A549 (cell line): ENCODE results near the gene MFSD12. TPM values are rescaled to one million over a fixed set of nuclear protein-coding genes. Genes with fewer than 3 reads are reported as not detected.

ENCODE experiments used
- ATAC-seq, 2 experiments: fragments of 200-7000 bp in 1 of 2; fragments of >200 bp in 1 of 2; cut with Nextera tagmentation in 1 of 2; cut with Tn5 transposase in 1 of 2; 3 replicates each; pipeline versions ENCODE4 v1.8.0 to v1.9.1; 2018 to 2020; ENCODE audit warnings: mild to moderate bottlenecking in 1 of 2, moderate library complexity in 1 of 2
- CTCF ChIA-PET: fragments of 300-600 bp; sonication (Branson Sonifier 250); formaldehyde crosslinking; extraction: SDS; loops from one replicate; lab custom pipeline; 2021; ENCODE audit warnings: antibody characterized with exemption, inconsistent platforms; lab: Yijun Ruan, JAX
- POLR2A ChIA-PET: fragments of 350-600 bp; formaldehyde crosslinking; extraction: SDS; loops from one replicate; lab custom pipeline; 2021; ENCODE audit warnings: antibody characterized with exemption, inconsistent platforms; lab: Yijun Ruan, JAX
- DNase-seq, 2 experiments: peaks; one replicate each; pipeline versions ENCODE4 v3.0.0 to v3.0.0-alpha.2; 2011 to 2016; ENCODE audit warnings: low read depth in 1 of 2, low spot score in 1 of 2
- FAIRE-seq: peaks from 2 replicates; lab custom pipeline; 2011; peaks lifted over from hg19 to GRCh38; lab: Jason Lieb, UNC
- H3K27ac ChIP-seq, 2 experiments: fragments of >200 bp; sonication (Bioruptor Twin); formaldehyde crosslinking; 3 replicates each; pipeline ENCODE4 v1.5.1; 2016 to 2017
- H3K4me1 ChIP-seq: fragments of >200 bp; sonication (Bioruptor Twin); formaldehyde crosslinking; 3 replicates; pipeline ENCODE4 v1.6.1; 2016
- H3K4me2 ChIP-seq: fragments of >200 bp; sonication (Bioruptor Twin); formaldehyde crosslinking; 3 replicates; pipeline ENCODE4 v1.6.1; 2016
- H3K4me3 ChIP-seq: fragments of >200 bp; sonication (Bioruptor Twin); formaldehyde crosslinking; 3 replicates; pipeline ENCODE4 v1.5.1; 2016
- H3K9me3 ChIP-seq: fragments of >200 bp; sonication (Bioruptor Twin); formaldehyde crosslinking; 3 replicates; pipeline ENCODE4 v1.6.1; 2016
- CHD4 ChIP-seq: fragments of 200-600 bp; sonication (generic); IDR thresholded peaks from 2 replicates; pipeline ENCODE4 v1.6.1; 2016; ENCODE audit warnings: antibody characterized with exemption, mild to moderate bottlenecking, borderline replicate concordance
- ELK1 ChIP-seq: fragments of 150-350 bp; IDR thresholded peaks from 2 replicates; pipeline ENCODE4 v1.6.1; 2014; ENCODE audit warnings: low read depth, mild to moderate bottlenecking, low read length
- EP300 ChIP-seq, 2 experiments: fragments of >200 bp; sonication (Bioruptor Twin); formaldehyde crosslinking; IDR thresholded peaks; 2 replicates in 1 of 2; 3 replicates in 1 of 2; pipeline ENCODE4 v1.6.1; 2016 to 2017
- FOSL2 ChIP-seq, 2 experiments: fragments of 450-650 bp in 1 of 2; fragments of >200 bp in 1 of 2; sonication (Bioruptor Twin) in 1 of 2; formaldehyde crosslinking; IDR thresholded peaks; 2 replicates each; pipeline versions ENCODE4 v1.5.0 to v1.6.1; 2016 to 2020; ENCODE audit warnings: mild to moderate bottlenecking in 1 of 2, moderate library complexity in 1 of 2
- FOXS1 ChIP-seq: fragments of 250-450 bp; sonication (Bioruptor Pico); IDR thresholded peaks from 2 replicates; pipeline ENCODE4 v1.5.0; 2020; ENCODE audit warnings: mild to moderate bottlenecking, moderate library complexity
- HEYL ChIP-seq: fragments of 250-450 bp; sonication (Bioruptor Pico); IDR thresholded peaks from 2 replicates; pipeline ENCODE4 v1.8.0; 2021; ENCODE audit warnings: mild to moderate bottlenecking, moderate library complexity
- KDM1A ChIP-seq: fragments of 200-600 bp; sonication (generic); IDR thresholded peaks from 2 replicates; pipeline ENCODE4 v1.6.1; 2016; ENCODE audit warnings: low read depth, mild to moderate bottlenecking
- MAX ChIP-seq: IDR thresholded peaks from 2 replicates; pipeline ENCODE4 v1.6.1; 2012
- MAZ ChIP-seq: fragments of 150-350 bp; IDR thresholded peaks from 2 replicates; pipeline ENCODE4 v1.6.1; 2014; ENCODE audit warnings: antibody characterized with exemption, low read depth, low read length, borderline replicate concordance
- PHF8 ChIP-seq: fragments of 200-600 bp; sonication (generic); IDR thresholded peaks from 2 replicates; pipeline ENCODE4 v1.6.1; 2016; ENCODE audit warnings: low read depth, mild to moderate bottlenecking, antibody characterized with exemption, moderate library complexity, borderline replicate concordance
- POLR2A ChIP-seq: IDR thresholded peaks from 2 replicates; pipeline ENCODE4 v1.6.1; 2012; ENCODE audit warnings: mild to moderate bottlenecking, low read length
- RAD21 ChIP-seq, 2 experiments: fragments of >200 bp in 1 of 2; sonication (Bioruptor Twin) in 1 of 2; formaldehyde crosslinking in 1 of 2; IDR thresholded peaks in 1 of 2; conservative IDR thresholded peaks in 1 of 2; 2 replicates in 1 of 2; 3 replicates in 1 of 2; pipeline ENCODE4 v1.6.1; 2012 to 2018; ENCODE audit warnings: inconsistent platforms in 1 of 2
- RCOR1 ChIP-seq: fragments of 150-350 bp; IDR thresholded peaks from 2 replicates; pipeline ENCODE4 v1.6.1; 2014; ENCODE audit warnings: antibody characterized with exemption, low read length, low read depth
- REST ChIP-seq: fragments of 200-600 bp; sonication (generic); IDR thresholded peaks from 2 replicates; pipeline ENCODE4 v1.6.1; 2016; ENCODE audit warnings: antibody characterized with exemption, mild to moderate bottlenecking, moderate library complexity
- RNF2 ChIP-seq: fragments of 200-600 bp; sonication (generic); IDR thresholded peaks from 2 replicates; pipeline ENCODE4 v1.6.1; 2016; ENCODE audit warnings: low read depth, mild to moderate bottlenecking, antibody characterized with exemption, moderate library complexity, borderline replicate concordance
- USF2 ChIP-seq: fragments of 450-650 bp; IDR thresholded peaks from 2 replicates; pipeline ENCODE4 v1.6.1; 2014; ENCODE audit warnings: antibody characterized with exemption
- ZC3H11A ChIP-seq: fragments of 450-650 bp; IDR thresholded peaks from 2 replicates; pipeline ENCODE4 v1.6.1; 2014; ENCODE audit warnings: antibody characterized with exemption, mild to moderate bottlenecking
- ZSCAN20 ChIP-seq: fragments of 250-450 bp; sonication (Bioruptor Pico); IDR thresholded peaks from 2 replicates; pipeline ENCODE4 v1.8.0; 2022; ENCODE audit warnings: mild to moderate bottlenecking, moderate library complexity
- WGBS: methylation state at CpG from one replicate; pipeline ENCODE4 v1.1.6; 2017; ENCODE audit errors: missing lambda C conversion rate; 5-methylcytosine and 5-hydroxymethylcytosine counted together
- polyA plus RNA-seq, 4 experiments: library from polyadenylated mRNA; depleted of rRNA in 3 of 4; stranded (reverse); fragments of >200 nt; fragmentation: RNase III in 1 of 4; extraction: RNeasy Plus Mini Kit Qiagen cat#74134 plus additional on column Dnase treatment in 1 of 4; gene quantifications; 2 replicates in 3 of 4; 3 replicates in 1 of 4; pipeline ENCODE4 v1.2.3, GENCODE V29; 2011 to 2017
- TF ChIP-seq, protein P1 (sequence below): fragments of 250-450 bp; sonication (Bioruptor Pico); IDR thresholded peaks from 2 replicates; pipeline ENCODE4 v1.5.0; 2020; ENCODE audit warnings: low read depth, mild to moderate bottlenecking, moderate library complexity

MFSD12 gene
- polyA plus RNA-seq, 2 of the 4 experiments (the other 2 are of a cell fraction): 52.5 to 115 TPM

- Histone ChIP-seq H3K9me3 (no peaks in the 10 kb centered on the region), H3K27ac (no peak overlapping the region), H3K4me2 (no peak overlapping the region), H3K4me1 (no peaks in the 10 kb centered on the region), H3K4me3 (no peak overlapping the region)
- ATAC-seq (no peak), FAIRE-seq (no peak), DNase-seq (no peak)
- ChIA-PET CTCF (interaction anchor here (0.9 to 6.6 kb wide), 5 partner anchors 13 to 76 kb away, joined by 4 to 100 read pairs (median 16); partner anchors contain the start of genes HMG20B and MFSD12), POLR2A (no interaction called here)
- WGBS: 87% methylated on average over 8 of the region's 47 CpGs
- TF ChIP-seq USF2 (no peak), FOXS1 (CRISPR knock-in tag) (no peak), RCOR1 (no peak), ZSCAN20 (CRISPR knock-in tag) (no peak), RAD21 (conservative IDR thresholded peaks at IDR 0.05 in 1 of 2, IDR thresholded peaks at IDR 0.05 in 1 of 2) (no peak), MAZ (no peak), POLR2A (no peak), HEYL (CRISPR knock-in tag) (no peak), REST (no peak), RNF2 (no peak), PHF8 (no peak), ELK1 (no peak), CHD4 (no peak), EP300 (IDR thresholded peaks at IDR 0.05) (no peak), ZC3H11A (no peak), MAX (no peak)
- TF ChIP-seq, protein P1, sequence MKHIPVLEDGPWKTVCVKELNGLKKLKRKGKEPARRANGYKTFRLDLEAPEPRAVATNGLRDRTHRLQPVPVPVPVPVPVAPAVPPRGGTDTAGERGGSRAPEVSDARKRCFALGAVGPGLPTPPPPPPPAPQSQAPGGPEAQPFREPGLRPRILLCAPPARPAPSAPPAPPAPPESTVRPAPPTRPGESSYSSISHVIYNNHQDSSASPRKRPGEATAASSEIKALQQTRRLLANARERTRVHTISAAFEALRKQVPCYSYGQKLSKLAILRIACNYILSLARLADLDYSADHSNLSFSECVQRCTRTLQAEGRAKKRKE: no peak
These were observed 14.0 kb downstream of the MFSD12 start for GRCh38 chr19:3543150-3544057.

- ChIA-PET POLR2A (no interaction called here), CTCF (interaction anchor here (0.6 to 2.8 kb wide), 3 partner anchors 17 to 81 kb away, joined by 3 to 11 read pairs (median 5); partner anchors contain the start of gene MFSD12)
- Histone ChIP-seq H3K9me3 (no peaks in the 10 kb centered on the region), H3K4me1 (no peaks in the 10 kb centered on the region), H3K27ac (no peak overlapping the region), H3K4me2 (no peak overlapping the region), H3K4me3 (no peak overlapping the region)
- DNase-seq (no peak), ATAC-seq (no peak), FAIRE-seq (no peak)
- WGBS: 84% methylated on average over 1 of the region's 1 CpG
- TF ChIP-seq FOSL2 (IDR thresholded peaks at IDR 0.05) (no peak), FOSL2 (CRISPR knock-in tag; IDR thresholded peaks at IDR 0.05) (no peak), KDM1A (peak; percentile 65; the same call in 1 of the 2 replicates)
These were observed 17.6 kb downstream of the MFSD12 start for GRCh38 chr19:3539756-3540118.
